DND-41 (cell line): ENCODE data around the gene ABCC10.

Experiments
- CTCF ChIP-seq: IDR thresholded peaks from 2 replicates; pipeline ENCODE4 v1.5.1; 2012; ENCODE audit warnings: borderline replicate concordance, low read length, moderate library complexity, mild to moderate bottlenecking; ENCODE audit not compliant: poor library complexity, severe bottlenecking; ENCODE audit errors: extremely low read depth
- EZH2 ChIP-seq: IDR thresholded peaks from 3 replicates; pipeline ENCODE4 v1.6.1; 2012; ENCODE audit warnings: borderline replicate concordance, low read depth, mild to moderate bottlenecking, moderate library complexity, low read length, inconsistent platforms; ENCODE audit not compliant: severe bottlenecking

DNA sequence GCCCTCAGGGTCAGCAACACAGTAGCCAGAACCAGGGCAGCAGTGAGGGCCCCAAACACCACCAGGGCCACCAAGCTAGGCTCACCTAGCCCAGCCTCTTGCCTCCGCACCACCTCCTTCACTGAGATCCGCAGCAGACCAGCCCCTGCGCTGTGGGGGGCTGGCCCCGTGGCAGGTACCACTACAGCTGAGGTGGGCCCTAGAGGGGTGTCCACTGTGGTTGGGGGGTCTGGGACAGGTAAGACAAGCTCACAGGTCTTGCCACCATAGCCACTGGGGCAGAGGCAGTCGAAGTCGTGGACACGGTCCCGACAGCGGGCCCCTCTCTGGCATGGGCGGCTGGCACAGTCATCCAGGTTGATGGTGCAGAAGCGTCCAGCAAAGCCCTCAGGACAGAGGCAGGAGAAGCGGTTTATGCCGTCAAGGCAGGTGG is 23.4 kb downstream of the ABCC10 start:
- TF ChIP-seq EZH2 = no peak
- no peak for TF ChIP-seq CTCF
